Muscle of arm (tissue), 12 donors: ENCODE data around the gene SP100. TPM values are rescaled to one million over a fixed set of nuclear protein-coding genes. Genes with fewer than 3 reads are reported as not detected.

Experiments used
- polyA plus RNA-seq, 12 donors: library from polyadenylated mRNA; unstranded; fragments of 120-200 nt; gene quantifications; one replicate each; pipeline ENCODE4 v1.2.1, GENCODE V29; 2013; ENCODE audit not compliant: insufficient read length in 12 of 12

Gene SP100
- polyA plus RNA-seq, 12 donors, result 16.3 to 46.5 (median 21.6) TPM; not detected in 1

Other genes with a start within 250 kb of the SP100 start
- gene SP110, start 196.2 kb upstream of the SP100 start, polyA plus RNA-seq, result 10 to 100 TPM in 10 of 12 donors, 1 to 10 TPM in 1, not detected in 1; 9.3 to 41.8 (median 16.1) TPM
- gene SP140, start 190.5 kb upstream of the SP100 start, polyA plus RNA-seq, result 1 to 10 TPM in 3 of 12 donors, under 1 TPM in 7, not detected in 2; 0.30 to 2.5 (median 0.79) TPM
- 10 to 100 TPM in 2 of 12 donors, 1 to 10 TPM in 9, not detected in 1; 3.7 to 12.4 (median 7.1) TPM for gene SP140L, start 89.0 kb upstream of the SP100 start, polyA plus RNA-seq